ENCODE data around the gene PCDHB6.
A peak's percentile ranks its signal among the peaks of the same experiment; 100 is the strongest.
"Not testable (repeated sequence)": the region's sequence is repeated elsewhere in the genome, so short reads cannot be mapped to it uniquely, and the experiment has no call there.

PCDHB6 gene

GRCh38 chr5:141182248-141182647, 32.4 kb downstream of the PCDHB6 start, which contains the start of gene PCDHB16:
TSS of gene PCDHB16 (plus strand) at chr5:141182387. CDS start at chr5:141182560, 173 bp downstream.
- Mint-ChIP-seq H3K9me3 (peaks cover 17% of the 10 kb centered on the region), H3K27me3 (peaks cover 52% of the 10 kb centered on the region), H3K4me3 (no peak within 1 kb of the TSS), H3K4me1 (ENCODE audit: low read depth) (no peaks in the 10 kb centered on the region), H3K36me3 (ENCODE audit: low read depth) (peaks cover 19% of the 10 kb centered on the region), H3K27ac (no peak within 1 kb of the TSS)

DNA sequence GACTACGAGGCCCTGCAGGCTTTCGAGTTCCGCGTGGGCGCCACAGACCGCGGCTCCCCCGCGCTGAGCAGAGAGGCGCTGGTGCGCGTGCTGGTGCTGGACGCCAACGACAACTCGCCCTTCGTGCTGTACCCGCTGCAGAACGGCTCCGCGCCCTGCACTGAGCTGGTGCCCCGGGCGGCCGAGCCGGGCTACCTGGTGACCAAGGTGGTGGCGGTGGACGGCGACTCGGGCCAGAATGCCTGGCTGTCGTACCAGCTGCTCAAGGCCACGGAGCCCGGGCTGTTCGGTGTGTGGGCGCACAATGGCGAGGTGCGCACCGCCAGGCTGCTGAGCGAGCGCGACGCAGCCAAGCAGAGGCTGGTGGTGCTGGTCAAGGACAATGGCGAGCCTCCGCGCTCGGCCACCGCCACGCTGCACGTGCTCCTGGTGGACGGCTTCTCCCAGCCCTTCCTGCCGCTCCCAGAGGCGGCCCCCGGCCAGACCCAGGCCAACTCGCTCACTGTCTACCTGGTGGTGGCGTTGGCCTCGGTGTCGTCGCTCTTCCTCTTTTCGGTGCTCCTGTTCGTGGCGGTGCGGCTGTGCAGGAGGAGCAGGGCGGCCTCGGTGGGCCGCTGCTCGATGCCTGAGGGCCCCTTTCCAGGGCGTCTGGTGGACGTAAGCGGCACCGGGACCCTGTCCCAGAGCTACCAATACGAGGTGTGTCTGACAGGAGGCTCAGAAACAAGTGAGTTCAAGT, 34.4 kb downstream of the PCDHB6 start:
- Mint-ChIP-seq H3K36me3 (ENCODE audit: low read depth) (peaks cover 23% of the 10 kb centered on the region), H3K9me3 (peaks cover 25% of the 10 kb centered on the region), H3K27me3 (peaks cover 65% of the 10 kb centered on the region)
- not testable (repeated sequence) for H3K27ac Mint-ChIP-seq; H3K4me1 Mint-ChIP-seq (ENCODE audit: low read depth); H3K4me3 Mint-ChIP-seq

- Mint-ChIP-seq H3K4me3 (peak within 1 kb of the TSS; percentile 24), H3K27ac (no peak within 1 kb of the TSS), H3K9me3 (peaks cover 28% of the 10 kb centered on the region), H3K36me3 (ENCODE audit: low read depth) (peaks cover 19% of the 10 kb centered on the region), H3K27me3 (peaks cover 75% of the 10 kb centered on the region), H3K4me1 (ENCODE audit: low read depth) (no peaks in the 10 kb centered on the region)
Observed at GRCh38 chr5:141186897-141187512, 37.1 kb downstream of the PCDHB6 start, which contains the start of gene PCDHB9. TSS of gene PCDHB9 (plus strand) at chr5:141187161. CDS start at chr5:141187319, 158 bp downstream.

GRCh38 chr5:141188682-141189081, 38.8 kb downstream of the PCDHB6 start:
- H3K27ac Mint-ChIP-seq; H3K4me3 Mint-ChIP-seq; H3K4me1 Mint-ChIP-seq (ENCODE audit: low read depth): not testable (repeated sequence)
- H3K27me3 Mint-ChIP-seq: peaks cover 73% of the 10 kb centered on the region
- peaks cover 25% of the 10 kb centered on the region for H3K9me3 Mint-ChIP-seq
- peaks cover 13% of the 10 kb centered on the region for H3K36me3 Mint-ChIP-seq (ENCODE audit: low read depth)

DNA sequence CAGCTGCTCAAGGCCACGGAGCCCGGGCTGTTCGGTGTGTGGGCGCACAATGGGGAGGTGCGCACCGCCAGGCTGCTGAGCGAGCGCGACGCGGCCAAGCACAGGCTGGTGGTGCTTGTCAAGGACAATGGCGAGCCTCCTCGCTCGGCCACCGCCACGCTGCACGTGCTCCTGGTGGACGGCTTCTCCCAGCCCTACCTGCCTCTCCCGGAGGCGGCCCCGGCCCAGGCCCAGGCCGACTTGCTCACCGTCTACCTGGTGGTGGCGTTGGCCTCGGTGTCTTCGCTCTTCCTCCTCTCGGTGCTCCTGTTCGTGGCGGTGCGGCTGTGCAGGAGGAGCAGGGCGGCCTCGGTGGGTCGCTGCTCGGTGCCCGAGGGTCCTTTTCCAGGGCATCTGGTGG, 39.3 kb downstream of the PCDHB6 start:
- Mint-ChIP-seq H3K9me3 (peaks cover 24% of the 10 kb centered on the region), H3K27me3 (peaks cover 73% of the 10 kb centered on the region), H3K36me3 (ENCODE audit: low read depth) (peaks cover 13% of the 10 kb centered on the region)
- not testable (repeated sequence) for H3K4me3 Mint-ChIP-seq; H3K27ac Mint-ChIP-seq; H3K4me1 Mint-ChIP-seq (ENCODE audit: low read depth)

GRCh38 chr5:141192110-141192725, 42.4 kb downstream of the PCDHB6 start, which contains the start of gene PCDHB10:
TSS of gene PCDHB10 (plus strand) at chr5:141192353. CDS start at chr5:141192553, 200 bp downstream.
- Mint-ChIP-seq H3K4me3 (no peak within 1 kb of the TSS), H3K4me1 (ENCODE audit: low read depth) (no peaks in the 10 kb centered on the region), H3K9me3 (peaks cover 36% of the 10 kb centered on the region), H3K36me3 (ENCODE audit: low read depth) (peaks cover 11% of the 10 kb centered on the region), H3K27me3 (peaks cover 60% of the 10 kb centered on the region), H3K27ac (no peak within 1 kb of the TSS)

GRCh38 chr5:141194332-141194731, 44.5 kb downstream of the PCDHB6 start:
- peaks cover 45% of the 10 kb centered on the region for H3K9me3 Mint-ChIP-seq
- peaks cover 63% of the 10 kb centered on the region for H3K27me3 Mint-ChIP-seq
- H3K27ac Mint-ChIP-seq; H3K4me3 Mint-ChIP-seq; H3K4me1 Mint-ChIP-seq (ENCODE audit: low read depth): not testable (repeated sequence)
- peaks cover 13% of the 10 kb centered on the region for H3K36me3 Mint-ChIP-seq (ENCODE audit: low read depth)

DNA sequence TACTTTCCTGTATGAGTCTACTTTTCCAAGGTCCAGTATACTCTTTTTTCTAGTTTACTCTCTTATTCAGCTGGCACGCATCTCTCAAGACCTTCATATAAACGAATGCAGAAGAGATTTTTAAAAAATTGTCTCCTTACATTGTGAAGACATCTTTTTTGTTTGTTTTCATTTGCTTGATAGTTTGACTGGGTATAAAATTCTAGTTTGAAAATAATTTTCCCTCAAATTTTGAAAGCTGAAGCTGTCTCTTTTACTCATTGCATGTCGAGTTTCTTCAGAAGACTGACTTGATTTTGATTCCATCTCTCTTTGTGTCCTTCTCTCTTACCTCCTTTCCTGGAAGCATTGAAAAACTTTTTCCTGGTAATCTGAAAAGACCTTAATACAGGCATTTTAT, 46.5 kb downstream of the PCDHB6 start:
- Mint-ChIP-seq H3K9me3 (peaks cover 48% of the 10 kb centered on the region), H3K4me3 (no peak overlapping the region), H3K27me3 (peaks cover 65% of the 10 kb centered on the region), H3K4me1 (ENCODE audit: low read depth) (no peaks in the 10 kb centered on the region), H3K36me3 (ENCODE audit: low read depth) (peaks cover 14% of the 10 kb centered on the region), H3K27ac (no peak overlapping the region)

GRCh38 chr5:141199359-141200235, 49.7 kb downstream of the PCDHB6 start, which contains the start of gene PCDHB11:
TSS of gene PCDHB11 (plus strand) at chr5:141199627. CDS start at chr5:141199775, 148 bp downstream.
- Mint-ChIP-seq H3K4me1 (ENCODE audit: low read depth) (no peaks in the 10 kb centered on the region), H3K27ac (no peak within 1 kb of the TSS), H3K36me3 (ENCODE audit: low read depth) (peaks cover 20% of the 10 kb centered on the region), H3K9me3 (peaks cover 38% of the 10 kb centered on the region), H3K4me3 (no peak within 1 kb of the TSS), H3K27me3 (peaks cover 51% of the 10 kb centered on the region)

- H3K4me3 Mint-ChIP-seq; H3K4me1 Mint-ChIP-seq (ENCODE audit: low read depth); H3K27ac Mint-ChIP-seq: not testable (repeated sequence)
- H3K27me3 Mint-ChIP-seq: peaks cover 54% of the 10 kb centered on the region
- H3K36me3 Mint-ChIP-seq (ENCODE audit: low read depth): peaks cover 16% of the 10 kb centered on the region
- peaks cover 34% of the 10 kb centered on the region for H3K9me3 Mint-ChIP-seq
Observed at GRCh38 chr5:141201126-141201525, 51.3 kb downstream of the PCDHB6 start.

DNA sequence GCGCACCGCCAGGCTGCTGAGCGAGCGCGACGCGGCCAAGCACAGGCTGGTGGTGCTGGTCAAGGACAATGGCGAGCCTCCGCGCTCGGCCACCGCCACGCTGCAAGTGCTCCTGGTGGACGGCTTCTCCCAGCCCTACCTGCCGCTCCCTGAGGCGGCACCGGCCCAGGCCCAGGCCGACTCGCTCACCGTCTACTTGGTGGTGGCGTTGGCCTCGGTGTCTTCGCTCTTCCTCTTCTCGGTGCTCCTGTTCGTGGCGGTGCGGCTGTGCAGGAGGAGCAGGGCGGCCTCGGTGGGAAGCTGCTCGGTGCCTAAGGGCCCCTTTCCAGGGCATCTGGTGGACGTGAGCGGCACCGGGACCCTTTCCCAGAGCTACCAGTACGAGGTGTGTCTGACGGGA, 51.8 kb downstream of the PCDHB6 start:
- not testable (repeated sequence) for H3K4me3 Mint-ChIP-seq; H3K4me1 Mint-ChIP-seq (ENCODE audit: low read depth); H3K27ac Mint-ChIP-seq
- H3K36me3 Mint-ChIP-seq (ENCODE audit: low read depth): peaks cover 13% of the 10 kb centered on the region
- H3K9me3 Mint-ChIP-seq: peaks cover 29% of the 10 kb centered on the region
- peaks cover 55% of the 10 kb centered on the region for H3K27me3 Mint-ChIP-seq

All from stimulated activated naive CD8-positive, alpha-beta T cell treated with anti-CD3 and anti-CD28 coated beads, Interleukin-15, Interleukin-2, amounts not matched to agents 100 ng/mL and 50 ng/mL, for 24 hours (primary cell).